GM19099 (cell line): ENCODE data around the gene CCP110.

Experiments used
- POLR2A ChIP-seq: IDR thresholded peaks from 3 replicates; pipeline ENCODE4 v1.6.1; 2011; ENCODE audit warnings: low read depth; ENCODE audit not compliant: insufficient read length; ENCODE audit errors: extremely low read depth

CCP110 gene

DNA sequence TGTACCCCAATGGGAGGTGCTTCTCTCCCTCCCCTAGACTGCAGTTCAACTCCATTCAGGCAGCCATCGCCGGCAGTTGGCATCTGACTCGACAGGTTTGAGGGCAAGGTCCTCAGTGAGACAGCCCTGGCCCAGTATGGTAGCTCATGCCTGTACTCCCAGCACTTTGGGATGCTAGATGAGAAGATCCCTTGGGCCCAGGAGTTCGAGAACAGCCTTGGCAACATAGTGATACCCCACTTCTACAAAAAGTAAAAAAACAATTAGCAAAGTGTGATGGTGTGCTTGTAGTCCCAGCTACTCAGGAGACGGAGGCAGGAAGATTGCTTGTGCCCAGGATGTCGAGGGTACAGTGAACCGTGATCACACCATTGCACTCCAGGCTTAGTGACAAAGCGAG is 43.8 kb downstream of the CCP110 start:
- TF ChIP-seq POLR2A: no peak

DNA sequence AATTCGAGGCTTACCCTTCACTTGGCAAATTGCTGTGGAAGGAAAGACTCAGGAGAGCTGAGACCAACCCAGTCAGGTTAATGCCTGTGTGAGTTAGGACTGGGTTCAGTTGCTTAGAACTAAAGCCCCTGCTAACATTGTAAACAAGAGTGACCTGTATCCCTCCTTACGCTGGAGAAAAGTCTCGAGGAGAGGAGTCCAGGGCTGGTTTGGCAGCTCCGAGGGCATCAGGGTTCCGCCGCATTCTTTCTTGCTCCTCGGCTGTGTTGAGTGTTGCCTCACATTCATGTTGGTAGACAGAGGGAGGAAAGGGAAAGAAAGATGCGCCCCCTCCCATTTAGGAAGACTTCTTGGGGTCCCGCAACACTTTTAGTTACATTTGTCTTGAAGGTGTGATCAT is 50.3 kb downstream of the CCP110 start:
- no peak for TF ChIP-seq POLR2A

DNA sequence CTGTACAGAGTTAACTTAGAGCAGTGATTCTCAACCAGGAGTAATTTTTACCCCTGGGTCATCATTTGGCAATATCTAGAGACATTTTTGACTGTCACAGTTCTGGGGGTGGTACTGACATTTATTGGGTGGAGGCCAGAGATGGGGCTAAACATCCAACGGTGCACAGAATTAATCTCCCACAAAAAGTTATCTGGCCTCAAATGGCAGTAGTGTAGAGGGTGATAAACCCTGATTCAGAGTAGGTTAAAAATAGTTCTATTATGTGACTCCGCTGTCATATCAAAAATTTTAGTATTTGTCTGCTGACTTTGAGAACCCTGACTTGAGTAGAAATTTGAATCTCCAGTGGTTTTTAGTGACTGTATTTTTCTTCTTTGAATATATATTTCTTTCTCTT is 50.9 kb downstream of the CCP110 start:
- TF ChIP-seq POLR2A: no peak

GRCh38 chr16:19578378-19578971 is 54.7 kb downstream of the CCP110 start:
- no peak for TF ChIP-seq POLR2A

- TF ChIP-seq POLR2A: no peak
Measured at GRCh38 chr16:19582050-19582831, 58.5 kb downstream of the CCP110 start.

DNA sequence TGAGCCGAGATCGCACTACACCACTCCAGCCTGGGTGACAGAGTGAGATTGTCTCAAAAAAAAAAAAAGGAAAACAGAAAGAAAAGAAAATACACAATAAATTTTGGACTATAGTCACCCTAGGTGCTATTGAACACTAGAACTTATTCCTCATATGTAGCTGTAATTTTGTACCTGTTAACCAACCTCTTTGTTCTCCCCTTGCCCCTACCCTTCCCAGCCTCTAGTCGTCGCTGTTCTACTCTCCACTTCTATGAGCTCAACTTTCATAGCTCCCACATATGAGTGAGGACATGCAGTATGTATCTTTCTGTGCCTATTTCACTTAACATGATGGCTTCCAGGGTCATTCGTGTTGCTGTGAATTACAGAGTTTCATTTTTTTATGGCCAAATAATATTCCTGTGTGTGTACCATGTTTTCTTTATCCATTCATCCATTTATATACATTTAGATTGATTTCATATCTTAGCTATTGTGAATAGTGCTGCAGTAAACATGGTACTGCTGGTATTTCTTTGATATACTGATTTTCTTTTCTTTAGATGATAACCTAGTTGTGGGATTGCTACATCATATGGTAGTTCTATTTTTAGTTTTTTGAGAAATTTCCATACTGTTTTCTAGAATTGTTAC is 60.0 kb downstream of the CCP110 start:
- TF ChIP-seq POLR2A: no peak

GRCh38 chr16:19588661-19589060 is 64.9 kb downstream of the CCP110 start:
- TF ChIP-seq POLR2A: no peak

GRCh38 chr16:19589106-19589505 is 65.4 kb downstream of the CCP110 start:
- TF ChIP-seq POLR2A: no peak

- TF ChIP-seq POLR2A: no peak
Measured at GRCh38 chr16:19589771-19590302, 66.1 kb downstream of the CCP110 start.

DNA sequence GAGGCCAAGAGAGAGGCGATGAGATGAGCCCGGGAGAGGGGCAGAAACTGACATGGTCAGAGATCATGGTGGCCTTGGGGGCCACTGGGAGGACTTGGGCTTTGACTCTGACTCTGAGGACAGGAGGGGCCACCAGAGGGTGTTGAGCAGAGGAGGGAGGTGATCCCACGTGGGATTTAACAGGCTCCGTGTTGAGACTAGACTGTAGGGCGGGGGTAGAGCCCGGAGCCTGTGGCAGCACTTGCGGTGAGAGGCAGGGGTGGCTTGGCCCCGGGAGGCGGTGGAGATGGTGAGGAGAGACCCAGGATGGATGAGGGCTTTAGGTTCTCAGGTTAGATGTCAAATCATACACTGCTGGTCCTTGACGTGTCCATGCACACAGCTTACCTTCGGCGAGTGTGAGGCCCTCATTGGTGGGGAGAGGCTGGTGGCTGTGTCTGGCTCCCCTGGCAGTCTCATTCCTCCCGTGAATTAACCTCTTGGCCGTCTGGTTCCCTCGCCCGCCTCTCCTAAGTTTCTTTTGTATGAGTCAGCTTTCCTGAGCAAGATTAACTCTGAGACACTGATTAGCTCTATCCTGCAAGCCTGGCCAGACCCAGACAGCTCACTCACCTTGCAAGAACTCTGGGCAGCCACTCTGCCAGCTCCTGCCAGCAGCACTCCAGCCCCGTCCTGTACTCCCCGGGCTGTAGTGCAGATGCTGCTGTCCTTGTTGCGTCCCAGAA is 71.5 kb downstream of the CCP110 start:
- TF ChIP-seq POLR2A: no peak

GRCh38 chr16:19598805-19599510 is 75.2 kb downstream of the CCP110 start:
- no peak for TF ChIP-seq POLR2A

DNA sequence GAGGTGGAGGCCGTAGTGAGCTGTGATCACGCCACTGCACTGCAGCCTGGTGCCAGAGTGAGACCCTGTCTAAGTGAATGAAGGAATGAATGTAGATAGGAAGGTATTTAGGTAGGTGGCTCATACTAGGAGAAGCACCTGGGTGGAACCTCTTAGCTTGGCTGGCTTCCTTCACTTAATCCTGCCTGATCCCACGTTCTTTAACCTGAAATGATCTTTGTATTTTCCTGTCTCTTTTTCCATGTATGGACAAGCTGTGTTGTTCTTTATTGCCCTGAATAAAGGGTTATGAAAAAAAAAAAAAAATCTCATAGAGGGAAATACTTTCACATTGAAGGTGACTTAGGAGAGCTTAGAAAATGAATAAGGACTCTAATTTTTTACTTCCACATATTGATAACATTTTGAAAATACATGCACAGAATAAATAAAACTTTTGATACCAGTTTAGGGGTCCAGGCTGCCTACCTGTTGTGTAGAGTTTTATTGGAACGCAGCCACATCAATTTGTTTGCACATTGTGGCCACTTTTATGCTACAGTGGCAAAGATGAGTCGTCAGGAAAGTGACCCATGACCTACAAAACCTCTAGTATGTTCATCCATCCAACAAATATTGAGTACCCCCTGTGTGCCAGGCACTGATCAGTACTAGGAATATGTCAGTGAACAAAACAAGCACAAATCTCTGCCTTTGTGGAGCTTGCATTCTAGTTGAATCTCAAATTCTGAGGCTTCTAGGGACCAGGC is 76.4 kb downstream of the CCP110 start:
- no peak for TF ChIP-seq POLR2A

DNA sequence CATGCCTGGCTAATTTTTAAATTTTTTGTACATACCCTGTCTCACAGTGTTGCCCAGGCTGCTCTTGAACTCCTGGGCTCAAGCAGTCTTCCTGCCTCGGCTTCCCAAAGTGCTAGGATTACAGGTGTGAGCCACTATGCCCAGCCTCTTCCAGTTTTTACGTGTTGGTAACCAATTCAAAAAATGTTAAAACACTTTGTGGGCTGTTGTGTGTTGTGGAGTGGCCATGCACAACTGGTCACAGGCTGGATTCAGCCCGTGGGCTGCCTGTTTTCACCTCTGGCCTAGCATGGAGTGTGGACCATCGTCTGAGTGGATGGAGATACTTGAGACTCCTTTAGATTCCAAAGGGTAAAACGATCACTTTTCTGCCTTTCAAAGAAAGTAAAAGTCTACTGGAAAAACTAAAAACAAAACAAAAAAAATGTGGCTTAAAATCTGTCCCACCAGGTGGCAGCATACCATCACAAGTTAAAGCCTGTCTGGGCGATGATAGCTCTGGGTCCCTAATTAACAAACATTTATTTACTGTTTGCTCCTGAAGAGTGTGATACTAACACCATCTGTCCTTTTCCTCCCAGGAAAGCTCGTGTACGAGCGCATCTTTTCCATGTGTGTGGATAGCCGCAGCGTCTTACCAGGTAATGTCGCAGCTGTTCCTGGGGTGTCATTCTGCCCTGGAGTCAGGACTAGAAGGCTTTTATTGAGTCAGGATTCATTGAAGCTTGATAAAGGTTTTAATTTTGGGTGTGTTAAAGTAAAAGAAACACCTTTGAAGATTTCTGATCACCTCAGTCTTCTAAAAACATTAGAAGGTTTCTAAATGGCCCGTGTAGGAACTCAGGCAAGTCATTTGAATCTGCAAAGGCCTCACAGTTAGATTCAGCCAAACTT is 77.6 kb downstream of the CCP110 start:
- no peak for TF ChIP-seq POLR2A
